ACC112 (cell line): Measurements from ENCODE around the gene SEZ6L.

Source experiments
- H2AFZ ChIP-seq: fragments of 200-600 bp; sonication (generic); one replicate; pipeline ENCODE4 v1.6.0; 2017; ENCODE audit warnings: antibody characterized with exemption, low read length; ENCODE audit not compliant: unreplicated experiment
- H3K27ac ChIP-seq: fragments of 200-600 bp; sonication (generic); 2 replicates; pipeline ENCODE4 v1.5.1; 2014; ENCODE audit warnings: low read depth, mild to moderate bottlenecking, antibody characterized with exemption, low read length, moderate library complexity
- H3K27me3 ChIP-seq: fragments of 200-600 bp; sonication (generic); 2 replicates; pipeline ENCODE4 v1.6.1; 2014; ENCODE audit warnings: mild to moderate bottlenecking, antibody characterized with exemption, low read length, moderate library complexity, mixed read lengths; ENCODE audit not compliant: insufficient read depth
- H3K36me3 ChIP-seq: fragments of 200-600 bp; sonication (generic); 2 replicates; pipeline ENCODE4 v1.6.1; 2016; ENCODE audit warnings: mild to moderate bottlenecking, antibody characterized with exemption, low read length, moderate library complexity, mixed read lengths; ENCODE audit not compliant: insufficient read depth
- H3K4me1 ChIP-seq: fragments of 200-600 bp; sonication (generic); one replicate; pipeline ENCODE4 v1.6.1; 2016; ENCODE audit warnings: low read length, mixed read lengths; ENCODE audit not compliant: insufficient read depth, unreplicated experiment, control insufficient read depth
- H3K4me3 ChIP-seq: fragments of 200-600 bp; sonication (generic); 2 replicates; pipeline ENCODE4 v1.5.1; 2014; ENCODE audit warnings: mild to moderate bottlenecking, low read depth, low read length
- H3K79me2 ChIP-seq: fragments of 200-600 bp; sonication (generic); one replicate; pipeline ENCODE4 v1.6.0; 2016; ENCODE audit warnings: low read length; ENCODE audit not compliant: control insufficient read depth, unreplicated experiment, insufficient read depth

Gene SEZ6L

DNA sequence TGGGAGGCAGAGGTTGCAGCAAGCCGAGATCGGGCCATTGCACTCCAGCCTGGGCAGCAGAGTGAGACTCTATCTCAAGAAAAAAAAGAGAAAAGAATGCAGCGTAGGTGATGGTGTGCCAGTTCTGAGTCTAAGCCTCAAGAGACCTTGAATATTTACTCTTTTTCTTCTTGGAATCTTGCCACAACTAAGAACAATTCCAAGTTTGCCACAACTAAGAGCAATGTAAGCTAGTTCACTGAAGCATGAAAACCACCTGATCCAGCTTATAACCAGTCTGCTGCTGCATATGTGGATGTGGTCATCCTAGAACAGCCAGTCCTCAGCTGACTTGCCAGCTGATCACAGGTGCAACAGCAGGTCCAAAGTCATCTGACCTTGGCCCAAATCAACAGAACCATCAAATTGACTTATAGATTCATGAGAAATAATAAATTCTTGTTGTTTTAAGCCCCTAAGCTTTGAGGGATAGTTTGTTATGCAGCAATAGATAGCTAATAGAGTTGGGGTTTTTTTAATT lies 25.4 kb upstream of the SEZ6L start:
- Histone ChIP-seq H3K4me3 (no peak overlapping the region), H2AFZ (no peak overlapping the region), H3K27ac (no peak overlapping the region), H3K27me3 (no peaks in the 10 kb centered on the region), H3K79me2 (no peaks in the 10 kb centered on the region), H3K4me1 (no peaks in the 10 kb centered on the region), H3K36me3 (no peaks in the 10 kb centered on the region)

DNA sequence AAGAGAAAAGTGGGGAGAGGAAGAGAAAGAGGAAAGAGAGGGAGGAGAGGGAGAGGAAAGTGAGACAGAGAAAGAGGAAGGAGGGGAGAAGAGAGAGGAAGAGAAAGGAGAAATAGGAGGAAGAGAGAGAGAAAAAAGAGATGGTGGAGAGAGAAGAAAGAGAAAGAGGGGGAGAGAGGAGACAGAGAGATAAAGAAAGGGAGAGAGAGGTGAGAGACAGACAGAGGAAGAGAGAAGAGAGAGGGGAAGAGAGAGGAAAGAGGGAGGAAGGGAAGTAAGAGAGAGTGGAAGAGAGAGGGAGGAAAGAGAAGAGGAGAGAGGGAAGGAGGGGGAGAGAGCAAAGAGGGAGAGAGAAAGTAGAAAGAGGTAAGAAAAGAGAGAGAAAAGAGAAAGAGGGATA lies 9.4 kb upstream of the SEZ6L start:
- Histone ChIP-seq H3K27me3 (no peaks in the 10 kb centered on the region), H3K27ac (no peak overlapping the region), H3K79me2 (no peaks in the 10 kb centered on the region), H3K4me1 (no peaks in the 10 kb centered on the region), H3K36me3 (no peaks in the 10 kb centered on the region), H2AFZ (no peak overlapping the region), H3K4me3 (no peak overlapping the region)

DNA sequence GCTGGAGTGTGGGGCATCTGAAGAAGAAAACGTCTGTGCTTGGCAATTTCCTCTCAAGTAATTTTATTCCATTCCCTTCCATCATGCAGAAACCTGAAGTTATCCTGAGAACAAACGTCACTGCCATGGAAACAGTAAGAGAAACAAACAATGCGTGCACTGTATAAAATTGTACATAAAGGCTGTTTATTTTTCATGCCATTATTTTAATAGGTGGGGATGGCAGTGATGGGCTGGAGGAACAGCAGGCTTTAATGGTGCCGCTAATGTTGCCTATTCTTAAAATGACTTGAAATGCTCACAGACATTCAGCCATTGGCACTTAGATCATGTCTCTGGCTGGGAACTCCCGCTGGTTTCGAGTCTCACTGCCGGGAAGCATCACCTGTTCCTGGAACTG lies 7.5 kb upstream of the SEZ6L start:
- H3K27me3 ChIP-seq, result no peaks in the 10 kb centered on the region
- no peaks in the 10 kb centered on the region for H3K36me3 ChIP-seq
- H3K4me1 ChIP-seq, result no peaks in the 10 kb centered on the region

DNA sequence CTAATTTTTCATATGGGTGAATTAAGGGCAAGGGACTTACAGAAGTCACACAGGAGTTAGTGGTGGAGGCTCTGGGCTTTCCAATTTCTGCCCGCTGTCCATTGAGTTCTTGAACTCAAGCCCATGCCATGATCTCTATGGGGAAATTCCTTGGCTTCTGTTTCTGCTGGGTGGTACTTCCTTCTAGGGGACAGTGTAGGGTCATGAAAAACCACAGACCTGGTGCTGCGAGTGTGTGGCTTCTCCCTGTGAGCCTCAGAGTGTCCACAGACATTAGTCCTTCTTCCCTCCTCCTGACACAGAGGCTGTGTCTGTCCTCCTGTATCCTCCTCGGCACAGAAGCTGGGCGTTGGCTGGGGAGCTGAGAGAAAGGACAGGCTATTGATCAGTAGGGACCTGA lies 6.3 kb upstream of the SEZ6L start:
- H3K4me3 ChIP-seq, result no peak overlapping the region
- no peak overlapping the region for H2AFZ ChIP-seq

More for the DNA sequence above, 7.5 kb upstream of the SEZ6L start:
- Histone ChIP-seq H3K79me2 (no peaks in the 10 kb centered on the region), H3K27ac (no peak overlapping the region), H2AFZ (no peak overlapping the region), H3K4me3 (no peak overlapping the region)

DNA sequence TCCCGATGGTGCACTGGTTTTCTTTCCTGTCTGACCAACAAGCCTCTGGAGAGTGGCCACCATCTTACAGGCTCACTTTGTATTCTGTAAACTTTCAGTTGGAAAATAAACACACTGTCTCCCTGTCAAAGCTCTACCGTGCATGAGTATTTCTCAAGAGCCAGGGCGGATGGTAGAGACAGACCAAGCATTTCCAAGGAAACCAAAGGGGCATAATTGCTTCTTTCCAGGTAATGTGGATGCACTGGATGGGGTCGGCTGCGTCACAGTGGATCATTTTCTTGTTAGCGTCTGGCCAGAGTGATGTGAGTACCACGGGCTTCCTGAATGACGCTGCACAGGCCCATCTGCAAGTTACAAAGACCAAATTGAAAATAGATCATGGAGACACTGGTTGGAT lies 5.1 kb upstream of the SEZ6L start:
- Histone ChIP-seq H3K36me3 (no peaks in the 10 kb centered on the region), H3K4me3 (no peak overlapping the region), H3K27ac (no peak overlapping the region), H3K27me3 (peaks cover 12% of the 10 kb centered on the region), H3K4me1 (no peaks in the 10 kb centered on the region), H3K79me2 (no peaks in the 10 kb centered on the region), H2AFZ (no peak overlapping the region)

More for the DNA sequence above, 6.3 kb upstream of the SEZ6L start:
- Histone ChIP-seq H3K36me3 (no peaks in the 10 kb centered on the region), H3K4me1 (no peaks in the 10 kb centered on the region), H3K27ac (no peak overlapping the region), H3K79me2 (no peaks in the 10 kb centered on the region), H3K27me3 (0 out of 2 replicates have a peak, but pooled peaks cover 3% of the 10 kb centered on the region)

DNA sequence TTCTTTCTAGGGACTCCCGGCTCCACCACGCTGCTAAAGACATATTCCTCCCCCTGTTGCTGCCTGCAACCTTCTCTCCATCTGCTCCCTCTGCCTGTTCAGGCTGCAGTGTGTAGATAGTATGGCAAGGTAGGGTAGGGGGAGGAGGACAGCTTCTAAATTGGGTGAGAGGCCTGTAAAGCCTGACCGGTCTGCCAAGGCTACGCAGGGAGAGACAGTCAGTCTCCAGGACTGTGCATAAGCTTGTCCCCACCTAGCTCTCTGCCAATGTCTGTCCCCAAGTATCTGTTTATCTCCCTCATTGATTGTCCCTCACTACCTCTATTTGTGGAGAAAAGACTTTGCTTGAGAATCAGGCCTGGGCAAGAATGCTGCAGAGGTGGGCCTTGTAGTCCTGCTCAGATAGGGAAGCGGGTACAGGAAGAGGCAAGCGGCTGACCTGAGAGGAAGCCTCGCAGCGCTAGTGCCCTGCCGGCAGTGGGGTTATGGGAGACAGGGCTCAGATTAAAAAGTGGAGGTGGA lies 871 bp upstream of the SEZ6L start:
- Histone ChIP-seq H3K79me2 (no peaks in the 10 kb centered on the region), H3K36me3 (no peaks in the 10 kb centered on the region), H3K27ac (no peak overlapping the region), H3K4me3 (no peak overlapping the region), H3K4me1 (no peaks in the 10 kb centered on the region), H3K27me3 (peaks cover 36% of the 10 kb centered on the region), H2AFZ (no peak overlapping the region)

DNA sequence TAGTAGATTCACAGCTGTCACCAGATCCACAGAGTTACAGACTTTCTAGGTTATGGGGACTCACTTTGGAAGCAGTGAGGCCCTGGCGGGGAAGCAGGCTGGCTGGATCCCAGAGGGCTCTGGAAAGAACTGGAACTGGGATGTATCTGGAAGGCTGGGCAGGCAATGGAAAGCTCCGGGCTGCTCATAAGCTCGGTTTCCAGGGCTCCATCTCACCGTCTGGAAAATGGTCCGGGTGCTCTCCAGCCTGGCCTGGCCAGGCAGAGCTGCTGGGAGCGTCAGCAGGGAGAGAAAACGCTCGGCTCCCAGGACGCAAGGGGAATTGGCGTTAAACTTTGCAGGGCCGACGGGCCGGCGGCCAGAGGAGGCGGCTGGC lies 335 bp upstream of the SEZ6L start:
- Histone ChIP-seq H3K4me1 (no peaks in the 10 kb centered on the region), H3K4me3 (no peak overlapping the region), H3K27ac (no peak overlapping the region), H3K27me3 (peaks cover 36% of the 10 kb centered on the region), H3K79me2 (no peaks in the 10 kb centered on the region), H2AFZ (no peak overlapping the region), H3K36me3 (no peaks in the 10 kb centered on the region)

DNA sequence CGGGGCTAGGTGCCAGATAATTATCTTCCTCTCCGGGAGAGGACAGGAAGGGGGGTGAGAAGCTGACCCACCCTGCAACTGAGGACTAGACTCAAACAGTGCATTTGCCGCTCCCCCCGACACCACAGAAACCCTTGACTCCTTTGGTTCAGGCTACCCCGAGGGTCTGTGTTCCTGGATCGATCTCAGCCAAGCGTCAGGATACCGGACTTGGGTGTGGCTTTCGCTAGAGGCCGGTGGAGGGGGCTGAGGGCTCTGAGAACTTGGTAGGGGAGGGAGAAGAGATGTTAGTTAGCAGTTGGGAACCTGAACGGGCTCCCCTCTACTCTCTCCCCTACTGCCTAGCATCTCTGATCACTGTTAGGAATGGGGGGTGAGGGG lies 840 bp downstream of the SEZ6L start:
- Histone ChIP-seq H3K36me3 (no peaks in the 10 kb centered on the region), H3K79me2 (no peaks in the 10 kb centered on the region), H3K27ac (no peak overlapping the region), H3K4me1 (no peaks in the 10 kb centered on the region), H3K4me3 (no peak overlapping the region), H3K27me3 (peaks cover 36% of the 10 kb centered on the region), H2AFZ (no peak overlapping the region)

DNA sequence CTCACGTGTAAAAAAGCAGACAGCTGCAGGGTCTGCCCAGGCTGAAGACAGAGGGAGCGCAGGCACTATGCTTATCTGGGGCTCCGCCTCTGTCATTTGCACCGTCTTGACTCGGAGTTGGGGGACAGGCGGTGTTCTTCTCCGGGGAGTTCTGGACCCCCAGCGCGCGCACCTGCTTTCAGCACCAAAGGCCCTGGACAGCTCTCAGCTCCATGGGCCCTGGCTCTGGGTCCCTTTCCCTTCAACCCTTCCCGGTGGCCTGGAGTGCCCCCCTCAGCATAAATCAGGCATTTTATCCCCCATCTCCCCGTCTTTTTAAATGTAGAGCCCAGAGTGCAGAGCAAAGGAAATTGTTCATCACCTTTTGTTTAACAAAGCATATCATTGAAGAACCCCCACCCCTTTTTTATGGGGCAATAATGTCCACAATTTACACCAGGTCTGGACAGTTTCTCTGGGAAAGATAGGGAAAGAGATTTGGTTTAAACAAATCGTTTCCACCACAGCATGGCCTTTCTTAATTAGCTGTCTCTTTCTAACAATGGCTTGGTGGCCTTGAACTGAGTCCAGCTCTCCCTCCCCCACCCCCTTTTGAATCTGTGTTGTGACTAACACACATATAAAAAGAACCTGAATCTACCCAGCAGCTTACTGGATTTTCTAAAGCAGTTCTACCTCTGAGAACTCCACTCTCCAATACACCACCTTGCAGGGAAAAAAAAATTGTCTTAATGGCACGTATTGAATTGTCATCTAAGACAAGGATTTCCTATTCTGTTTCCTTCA lies 1.7 kb downstream of the SEZ6L start:
- Histone ChIP-seq H3K27ac (no peak overlapping the region), H2AFZ (no peak overlapping the region), H3K4me1 (no peaks in the 10 kb centered on the region), H3K36me3 (no peaks in the 10 kb centered on the region), H3K4me3 (no peak overlapping the region), H3K27me3 (peaks cover 36% of the 10 kb centered on the region), H3K79me2 (no peaks in the 10 kb centered on the region)

DNA sequence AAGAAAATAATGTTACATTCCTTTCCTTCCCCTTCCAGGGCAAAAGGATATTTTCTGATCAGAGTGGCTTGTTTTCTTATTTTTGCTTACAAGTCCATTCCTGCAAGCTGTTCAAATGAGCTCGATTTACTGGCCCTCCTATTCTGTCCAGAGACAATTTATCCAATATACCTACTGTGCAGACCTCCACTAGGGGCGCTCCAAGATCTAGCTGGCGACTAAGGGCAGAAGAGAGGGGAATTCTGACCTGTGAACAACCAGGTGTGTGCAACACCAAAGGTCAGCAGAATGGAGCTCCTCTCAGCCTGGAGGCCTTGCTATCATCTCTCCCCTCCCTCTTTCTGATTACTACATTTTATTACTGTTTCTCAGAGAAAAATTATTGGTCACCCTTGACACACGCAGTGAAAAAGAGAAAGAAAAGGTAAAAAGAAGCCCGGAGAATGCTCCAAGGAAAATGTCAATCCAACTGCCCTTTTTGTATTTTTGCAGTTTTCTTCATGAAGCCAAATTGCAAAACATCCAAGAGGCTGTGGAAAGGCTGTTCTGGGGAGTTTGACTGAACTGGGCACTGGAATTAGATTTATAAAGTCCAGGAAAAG lies 3.2 kb downstream of the SEZ6L start:
- no peaks in the 10 kb centered on the region for H3K36me3 ChIP-seq
- H3K27me3 ChIP-seq, result peaks cover 36% of the 10 kb centered on the region
- no peak overlapping the region for H3K27ac ChIP-seq
- no peaks in the 10 kb centered on the region for H3K79me2 ChIP-seq
- no peak overlapping the region for H2AFZ ChIP-seq
- no peak overlapping the region for H3K4me3 ChIP-seq
- no peaks in the 10 kb centered on the region for H3K4me1 ChIP-seq

DNA sequence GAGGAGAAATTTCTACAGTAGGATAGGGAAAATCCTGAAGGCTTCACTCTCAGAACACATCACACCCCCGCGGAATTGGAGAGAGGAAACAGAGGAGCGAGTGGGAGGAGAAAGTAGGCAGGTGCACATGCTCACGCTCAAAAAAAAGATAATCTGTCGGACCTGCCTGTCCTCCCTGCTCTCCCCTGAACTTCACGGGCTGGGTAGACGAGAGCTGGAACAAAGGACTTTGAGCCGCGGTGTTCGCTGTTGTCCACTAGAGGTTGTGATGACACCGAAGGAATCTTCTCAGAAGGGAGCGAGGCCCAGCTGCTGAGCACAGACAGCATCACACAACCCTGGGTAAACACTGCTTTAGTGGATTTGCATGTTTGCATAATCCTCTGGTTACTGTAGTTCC lies 5.0 kb downstream of the SEZ6L start:
- H3K27me3 ChIP-seq, result peaks cover 24% of the 10 kb centered on the region
- no peak overlapping the region for H2AFZ ChIP-seq
- no peaks in the 10 kb centered on the region for H3K36me3 ChIP-seq
- H3K79me2 ChIP-seq, result no peaks in the 10 kb centered on the region
- no peaks in the 10 kb centered on the region for H3K4me1 ChIP-seq
- H3K27ac ChIP-seq, result no peak overlapping the region
- no peak overlapping the region for H3K4me3 ChIP-seq
